ENCODE results near the gene TRA2B.

TRA2B gene

GRCh38 chr3:185867650-185868049 lies 70.2 kb downstream of the TRA2B start:
- DNase-seq (ENCODE audit: low spot score), result no peak

- DNase-seq (ENCODE audit: low spot score), result no peak
Observed at GRCh38 chr3:185866995-185867394, 70.8 kb downstream of the TRA2B start.

- no peak for DNase-seq (ENCODE audit: low spot score)
Observed at GRCh38 chr3:185866555-185866954, 71.3 kb downstream of the TRA2B start.

Data from germinal center (tissue), 1 donor.